ENCODE measurements around the gene FTO. TPM values are rescaled to one million over a fixed set of nuclear protein-coding genes. Genes with fewer than 3 reads are reported as not detected.

FTO gene
- total RNA-seq, 2 donors from 2014 or later, result 47.5 to 50.4 TPM

GRCh38 chr16:54006693-54007092 lies 302.7 kb downstream of the FTO start:
- H3K9me3 ChIP-seq, result no peaks in the 10 kb centered on the region
- ATAC-seq, result no peak
- H3K27ac ChIP-seq, result no peak overlapping the region
- intact Hi-C loops (cut with DNase I), result no loop called here
- H3K27me3 ChIP-seq, result no peaks in the 10 kb centered on the region
- WGBS, 2 donors, result 89 to 93% methylated on average over 4 of the region's 4 CpGs
- TF ChIP-seq CTCF (IDR thresholded peaks at IDR 0.05), result no peak
- H3K36me3 ChIP-seq (replicated peaks in 1 of 2; ENCODE audit: insufficient read depth in 1 of 2, low read depth in 2 of 2), result no peaks in the 10 kb centered on the region
- no peaks in the 10 kb centered on the region for H3K4me1 ChIP-seq
- no peak overlapping the region for H3K4me3 ChIP-seq
- no peak for DNase-seq

- Histone ChIP-seq H3K36me3 (replicated peaks in 1 of 2; ENCODE audit: insufficient read depth in 1 of 2, low read depth in 2 of 2) (no peaks in the 10 kb centered on the region), H3K4me1 (no peaks in the 10 kb centered on the region), H3K4me3 (no peak overlapping the region), H3K27me3 (no peaks in the 10 kb centered on the region), H3K9me3 (peaks cover 0 to 4% (median 0%) of the 10 kb centered on the region in 3 donors), H3K27ac (no peak overlapping the region)
- intact Hi-C loops (cut with DNase I), result no loop called here
- no peak for DNase-seq
- no peak for ATAC-seq
- TF ChIP-seq CTCF (IDR thresholded peaks at IDR 0.05) (no peak), POLR2A (IDR thresholded peaks at IDR 0.05) (no peak)
- WGBS, 2 donors, result 96 to 100% methylated on average over 2 of the region's 2 CpGs
Observed at GRCh38 chr16:54007504-54007903, 303.5 kb downstream of the FTO start.

GRCh38 chr16:54009464-54010176 lies 305.7 kb downstream of the FTO start:
- TF ChIP-seq CTCF (IDR thresholded peaks at IDR 0.05) (no peak), POLR2A (IDR thresholded peaks at IDR 0.05) (no peak)
- intact Hi-C loops (cut with DNase I), result no loop called here
- no peak for ATAC-seq
- no peak overlapping the region for H3K27ac ChIP-seq
- DNase-seq, result no peak
- no peaks in the 10 kb centered on the region for H3K27me3 ChIP-seq
- no peaks in the 10 kb centered on the region for H3K36me3 ChIP-seq (replicated peaks in 1 of 2; ENCODE audit: insufficient read depth in 1 of 2, low read depth in 2 of 2)
- H3K9me3 ChIP-seq, result peaks cover 0 to 5% (median 0%) of the 10 kb centered on the region in 3 donors
- no peak overlapping the region for H3K4me3 ChIP-seq
- WGBS, 2 donors, result 94 to 95% methylated on average over 9 of the region's 9 CpGs
- no peaks in the 10 kb centered on the region for H3K4me1 ChIP-seq

GRCh38 chr16:54015147-54015546 lies 311.2 kb downstream of the FTO start:
- Histone ChIP-seq H3K4me1 (peaks cover 12% of the 10 kb centered on the region), H3K36me3 (replicated peaks in 1 of 2; ENCODE audit: insufficient read depth in 1 of 2, low read depth in 2 of 2) (no peaks in the 10 kb centered on the region), H3K4me3 (no peak overlapping the region), H3K27ac (no peak overlapping the region), H3K27me3 (no peaks in the 10 kb centered on the region), H3K9me3 (peaks cover 0 to 5% (median 0%) of the 10 kb centered on the region in 3 donors)
- DNase-seq (no peak), ATAC-seq (peak; percentile 59)
- TF ChIP-seq CTCF (IDR thresholded peaks at IDR 0.05), result no peak
- TF ChIP-seq POLR2A (IDR thresholded peaks at IDR 0.05), result no peak
- intact Hi-C loops (cut with DNase I), result no loop called here
- WGBS, 2 donors, result 41 to 46% methylated on average over 2 of the region's 2 CpGs

GRCh38 chr16:54022362-54022761 lies 318.4 kb downstream of the FTO start:
- H3K4me1 ChIP-seq, result no peaks in the 10 kb centered on the region
- H3K27me3 ChIP-seq, result no peaks in the 10 kb centered on the region
- H3K9me3 ChIP-seq, result no peaks in the 10 kb centered on the region
- no peak for TF ChIP-seq CTCF (IDR thresholded peaks at IDR 0.05)
- no peak for TF ChIP-seq POLR2A (IDR thresholded peaks at IDR 0.05)
- 92 to 96% methylated on average over 1 of the region's 1 CpG for WGBS, 2 donors
- no peaks in the 10 kb centered on the region for H3K36me3 ChIP-seq (replicated peaks in 1 of 2; ENCODE audit: insufficient read depth in 1 of 2, low read depth in 2 of 2)
- no peak for DNase-seq
- no peak for ATAC-seq
- intact Hi-C loops (cut with DNase I), result no loop called here
- H3K4me3 ChIP-seq, result no peak overlapping the region
- no peak overlapping the region for H3K27ac ChIP-seq
